IPS-NIHi11 (cell line): Measurements from ENCODE around the gene ITGA1.
"Not testable (repeated sequence)": the region's sequence is repeated elsewhere in the genome, so short reads cannot be mapped to it uniquely, and the experiment has no call there.

Experiments
- DNase-seq: peaks from one replicate; pipeline ENCODE4 v3.0.0; 2012; ENCODE audit warnings: mixed read lengths, low spot score

Gene ITGA1

DNA sequence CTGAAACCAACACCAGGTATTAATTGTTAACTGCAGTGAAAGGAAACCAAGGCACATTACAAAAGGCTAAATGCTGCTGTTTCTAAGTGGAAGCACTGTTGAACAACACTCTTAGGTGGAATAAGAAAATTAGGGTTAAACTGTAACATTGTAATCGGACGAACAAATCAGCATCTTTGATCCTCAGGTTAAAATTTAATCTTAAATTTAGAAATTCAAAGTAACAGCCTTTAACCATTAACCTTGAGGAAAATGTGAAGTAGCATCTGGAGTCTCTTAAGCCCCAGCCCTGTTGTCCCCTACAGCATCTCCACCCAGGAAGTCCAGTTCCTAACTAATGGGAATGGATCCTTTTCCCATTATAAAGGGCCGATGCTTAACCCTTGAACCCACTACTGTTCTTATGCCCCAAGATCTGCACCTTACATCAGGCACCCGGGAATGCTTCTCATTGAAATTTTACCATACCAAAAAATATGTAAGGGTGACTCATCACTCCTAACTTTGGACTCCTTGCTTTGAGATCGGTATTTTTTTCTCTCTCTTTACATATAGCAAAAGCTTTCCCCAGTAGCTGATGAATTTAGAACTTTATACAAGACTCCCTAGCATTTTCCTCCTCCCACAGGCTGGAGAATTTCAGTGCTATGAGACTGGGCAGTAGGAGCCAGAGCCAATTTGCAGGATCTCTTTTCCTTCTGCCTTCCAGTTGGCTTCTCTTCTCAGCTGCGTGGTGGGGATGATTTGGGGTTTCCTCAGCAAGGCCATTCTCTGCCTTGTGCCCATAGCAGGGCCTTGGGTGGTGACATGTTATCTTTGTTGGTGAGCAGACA, 169.4 kb downstream of the ITGA1 start:
- DNase-seq = no peak

- no peak for DNase-seq
Observed at GRCh38 chr5:52961274-52961681, 173.6 kb downstream of the ITGA1 start.

DNA sequence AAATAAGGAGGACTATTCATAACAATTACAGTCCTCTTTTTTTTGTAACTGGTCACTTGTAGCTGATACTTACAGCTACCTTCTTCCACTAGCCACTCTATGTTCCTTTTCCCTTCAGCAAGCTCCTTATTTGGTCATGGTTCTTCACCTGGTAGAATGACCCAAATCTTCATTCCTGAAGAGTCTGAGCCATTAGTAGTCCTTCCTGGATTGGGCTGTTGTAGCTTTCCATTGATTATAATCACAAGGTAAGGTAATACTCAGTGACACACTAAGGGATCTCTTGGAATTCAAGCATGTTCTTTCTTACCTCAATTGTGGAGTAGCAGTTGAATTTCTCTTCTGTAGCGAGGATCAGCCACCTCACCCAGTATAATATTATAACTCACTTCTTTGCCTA, 175.9 kb downstream of the ITGA1 start:
- no peak for DNase-seq

DNA sequence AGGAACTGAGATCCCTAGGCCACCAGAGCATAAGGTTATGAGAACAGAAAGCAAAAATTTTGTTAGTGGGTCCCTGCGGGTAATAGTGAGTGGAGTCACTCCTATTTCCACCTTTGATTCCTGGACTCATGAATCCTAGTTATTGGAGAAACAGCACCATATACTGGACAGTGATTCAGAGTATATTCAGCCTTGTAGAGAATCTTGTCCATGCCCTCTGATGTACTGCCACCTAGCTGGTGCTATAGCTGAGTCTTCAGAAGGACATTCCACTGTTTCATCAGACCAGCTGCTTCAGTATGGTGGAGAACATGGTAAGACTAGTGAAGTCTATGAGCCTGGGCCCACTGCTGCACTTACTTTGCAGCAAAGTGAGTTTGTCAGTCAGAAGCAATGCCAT, 176.4 kb downstream of the ITGA1 start:
- DNase-seq = no peak

DNA sequence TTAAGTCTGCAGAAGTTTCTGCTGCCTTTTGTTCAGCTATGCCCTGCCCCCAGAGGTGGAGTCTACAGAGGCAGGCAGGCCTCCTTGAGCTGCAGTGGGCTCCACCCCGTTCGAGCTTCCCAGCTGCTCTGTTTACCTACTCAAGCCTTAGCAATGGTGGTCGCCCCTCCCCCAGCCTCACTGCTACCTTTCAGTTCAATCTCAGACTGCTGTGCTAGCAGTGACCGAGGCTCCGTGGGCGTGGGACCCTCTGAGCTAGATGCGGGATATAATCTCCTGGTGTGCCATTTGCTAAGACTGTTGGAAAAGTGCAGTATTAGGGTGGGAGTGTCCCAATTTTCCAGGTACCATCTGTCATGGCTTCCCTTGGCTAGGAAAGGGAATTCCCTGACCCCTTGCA, 188.4 kb downstream of the ITGA1 start:
- not testable (repeated sequence) for DNase-seq

- no peak for DNase-seq
Observed at GRCh38 chr5:52977264-52977897, 189.7 kb downstream of the ITGA1 start.

DNA sequence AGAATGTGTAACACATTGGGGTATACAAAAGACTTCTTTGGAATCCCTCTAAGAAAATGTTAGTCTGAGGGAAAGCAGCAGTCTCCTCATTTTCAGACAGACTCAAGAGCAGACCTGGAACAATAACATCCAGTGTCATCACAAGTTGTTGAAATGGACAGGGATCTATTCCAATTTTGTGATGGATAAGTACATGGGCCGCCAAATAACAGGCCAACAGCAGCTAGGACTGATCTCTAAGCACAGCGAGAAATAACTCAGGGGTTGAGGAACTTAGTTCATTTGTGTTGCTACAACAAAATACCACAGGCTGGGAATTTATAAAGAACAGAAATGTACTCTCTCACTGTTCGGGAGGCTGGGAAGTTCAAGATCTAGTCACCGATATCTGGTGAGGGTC, 193.8 kb downstream of the ITGA1 start:
- DNase-seq = no peak

- DNase-seq = no peak
Observed at GRCh38 chr5:52983731-52984636, 196.3 kb downstream of the ITGA1 start.

DNA sequence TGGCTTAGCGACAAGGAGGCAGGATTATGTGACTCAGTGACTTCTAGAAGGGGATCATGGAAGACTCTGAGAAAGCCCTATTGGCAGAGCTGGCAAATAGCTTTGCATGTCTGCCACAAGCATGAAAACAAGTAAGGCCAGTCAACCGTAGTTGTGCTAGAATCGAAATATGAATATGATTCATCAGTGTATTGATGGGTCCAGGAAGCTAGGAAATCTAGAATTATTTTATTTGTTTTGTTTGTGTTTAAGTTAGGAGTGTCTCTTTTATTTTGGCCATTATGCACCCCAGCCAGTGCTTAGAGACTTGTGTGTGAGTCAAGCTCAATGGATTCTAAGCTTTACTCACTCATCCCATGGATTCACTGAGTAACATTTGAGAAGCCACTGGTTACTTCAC, 197.6 kb downstream of the ITGA1 start:
- DNase-seq = no peak

DNA sequence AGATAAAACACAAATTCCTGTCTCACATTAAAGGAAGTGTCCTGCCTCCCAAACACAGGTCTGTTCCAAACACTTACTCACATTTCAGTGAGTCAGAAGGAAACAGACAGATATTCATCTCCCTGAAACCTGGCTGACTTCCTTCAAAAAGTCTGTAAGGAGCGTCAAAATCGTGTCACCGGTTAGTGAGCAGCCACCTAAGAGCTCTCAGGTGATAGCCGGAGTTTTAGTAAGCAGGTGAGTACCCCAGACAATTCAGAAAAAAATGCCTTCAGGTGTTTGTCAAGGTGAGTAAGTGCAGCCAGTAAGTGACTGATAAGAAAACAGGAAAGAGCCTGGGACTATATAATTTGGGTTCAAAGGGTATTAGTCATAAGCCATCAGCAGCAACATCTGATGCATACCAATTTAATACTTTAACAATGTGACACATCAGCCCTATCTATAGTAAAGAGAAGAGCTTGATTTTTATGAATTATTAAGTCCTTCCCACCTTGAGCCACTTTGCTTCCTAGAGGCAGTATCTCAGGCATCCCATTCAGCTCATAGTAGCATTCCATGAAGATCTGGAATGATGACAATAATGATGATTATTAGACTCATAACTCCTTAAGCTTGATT, 200.1 kb downstream of the ITGA1 start:
- DNase-seq = no peak

- DNase-seq = no peak
Observed at GRCh38 chr5:52988335-52989024, 200.8 kb downstream of the ITGA1 start.

- DNase-seq = peak; percentile 77
Observed at GRCh38 chr5:52989025-52989780, 201.5 kb downstream of the ITGA1 start, which contains the start of gene ITGA2. TSS of gene ITGA2 (plus strand) at chr5:52989352. CDS start at chr5:52989469, 117 bp downstream.

- DNase-seq = peak; percentile 63
Observed at GRCh38 chr5:52989781-52990527, 202.2 kb downstream of the ITGA1 start.

GRCh38 chr5:52990528-52990925, 202.8 kb downstream of the ITGA1 start:
- DNase-seq = no peak

GRCh38 chr5:52993367-52993766, 205.7 kb downstream of the ITGA1 start:
- DNase-seq = no peak

DNA sequence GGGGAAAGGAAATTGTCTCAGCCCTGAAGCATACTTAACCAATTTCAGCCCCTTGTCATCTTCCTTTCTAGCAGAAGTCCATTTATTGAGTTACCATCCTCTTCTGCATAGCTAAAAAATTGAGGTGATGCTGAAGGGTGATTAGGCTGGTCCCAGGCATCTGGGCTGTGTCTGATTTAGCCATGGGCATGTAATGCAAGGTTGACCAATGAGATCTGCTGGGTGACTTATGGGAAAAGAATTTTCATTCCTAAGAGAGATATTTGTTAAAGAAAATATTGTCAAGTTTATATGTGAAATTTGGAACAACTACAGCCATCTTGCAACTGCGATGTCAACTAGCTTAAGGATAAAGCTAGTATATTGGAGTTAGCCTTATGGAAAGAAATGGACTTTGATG, 206.6 kb downstream of the ITGA1 start:
- no peak for DNase-seq

- DNase-seq = no peak
Observed at GRCh38 chr5:52995095-52995494, 207.4 kb downstream of the ITGA1 start.

GRCh38 chr5:52995914-52996313, 208.2 kb downstream of the ITGA1 start:
- no peak for DNase-seq

DNA sequence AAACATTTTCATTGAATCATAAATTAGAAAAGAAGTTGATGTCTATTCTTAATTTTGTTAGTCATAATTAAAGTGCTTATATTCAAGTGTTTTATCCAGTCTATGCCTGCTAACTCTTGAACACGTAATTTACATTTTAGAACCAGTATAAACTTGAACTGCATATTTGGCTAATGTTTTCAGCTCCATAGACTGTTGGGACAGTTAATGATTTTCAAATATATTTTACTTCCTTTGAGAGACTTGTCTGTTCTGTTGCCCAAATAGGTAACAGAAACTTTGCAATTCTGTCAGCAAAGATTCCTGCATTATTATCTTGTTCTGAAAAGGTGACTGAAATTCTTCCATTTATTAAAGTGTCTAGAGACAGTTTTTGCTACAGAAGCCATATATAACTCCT, 209.3 kb downstream of the ITGA1 start:
- DNase-seq = no peak

DNA sequence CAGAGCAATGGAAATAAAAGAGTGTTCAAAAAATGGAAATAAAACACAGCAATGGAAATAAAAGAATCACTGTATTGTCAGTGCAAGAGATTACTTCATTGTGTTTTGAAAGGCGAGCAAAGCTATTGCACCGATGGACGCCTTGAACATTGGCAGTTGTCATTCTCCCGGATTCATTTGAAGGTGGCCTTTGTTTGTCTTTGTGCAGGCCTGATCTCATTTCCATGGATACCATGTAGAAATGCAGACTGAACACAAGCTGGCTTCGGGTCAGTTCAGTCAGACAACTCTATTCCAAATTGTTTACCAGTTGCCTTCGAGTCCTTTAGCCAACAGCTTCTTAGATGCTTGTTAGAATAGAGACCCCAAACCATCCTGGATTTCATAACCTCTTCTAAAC, 209.7 kb downstream of the ITGA1 start:
- DNase-seq = no peak
